Stimulated activated CD8-positive, alpha-beta memory T cell treated with anti-CD3 and anti-CD28 coated beads, Interleukin-12 subunit alpha, Interleukin-12 subunit beta, amount 100 ng/mL, for 24 hours (primary cell): ENCODE results near the gene LST1.
"Not testable (repeated sequence)": the region's sequence is repeated elsewhere in the genome, so short reads cannot be mapped to it uniquely, and the experiment has no call there.

Experiments used
- DNase-seq: peaks from one replicate; pipeline ENCODE4 v3.0.0-alpha.2; 2020; ENCODE audit errors: extremely low read depth

LST1 gene

DNA sequence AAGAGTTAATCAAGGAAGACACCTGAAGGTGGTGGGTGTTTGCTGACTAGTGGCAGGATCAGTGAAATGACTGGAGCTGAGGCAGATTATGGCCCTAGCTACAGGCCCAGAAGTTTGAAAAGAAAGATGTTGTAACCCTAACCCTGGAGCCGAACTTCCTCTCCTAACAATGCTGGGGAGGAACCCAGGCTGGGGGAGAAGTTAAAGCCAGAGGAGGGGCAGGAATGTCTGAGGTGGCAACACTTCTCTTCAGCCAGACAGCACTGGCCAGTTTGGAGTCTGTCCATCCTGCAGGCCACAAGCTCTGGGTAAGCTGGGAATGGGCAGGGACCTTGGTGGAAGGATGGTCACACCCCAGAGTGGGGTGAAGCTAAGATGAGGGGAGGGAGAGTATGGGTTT, at the start of gene LST1:
LST1 (plus strand) TSS at position 270 of the 400 bp plus-strand sequence. CDS start 1,023 bp downstream, outside the sequence.
- no peak for DNase-seq

DNA sequence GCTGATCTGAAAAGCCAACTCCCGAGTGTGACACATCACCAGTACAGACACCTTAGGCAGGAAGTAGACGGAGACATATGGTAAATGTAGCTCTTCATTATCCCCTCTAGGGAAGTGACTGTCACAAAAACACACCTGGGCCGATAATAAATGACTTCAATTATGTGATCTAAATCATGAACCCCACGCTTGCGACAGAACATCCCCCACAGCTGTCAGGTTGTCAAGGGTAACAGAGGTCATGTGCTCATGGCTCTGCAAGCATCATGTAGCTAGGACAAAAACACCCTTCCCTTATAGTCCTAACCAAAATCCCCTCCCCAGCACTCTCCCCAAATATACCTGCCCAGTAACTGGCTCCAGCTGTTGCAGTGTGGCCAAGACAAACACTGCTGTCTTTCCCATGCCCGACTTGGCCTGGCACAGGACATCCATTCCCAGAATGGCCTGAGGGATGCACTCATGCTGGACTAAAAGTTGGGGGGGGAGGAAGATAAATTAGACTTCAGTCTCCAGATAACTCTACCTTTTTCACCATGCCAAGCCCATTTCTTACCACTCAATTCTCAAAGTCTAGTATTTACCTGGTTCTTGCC, 47.2 kb upstream of the LST1 start:
- no peak for DNase-seq

DNA sequence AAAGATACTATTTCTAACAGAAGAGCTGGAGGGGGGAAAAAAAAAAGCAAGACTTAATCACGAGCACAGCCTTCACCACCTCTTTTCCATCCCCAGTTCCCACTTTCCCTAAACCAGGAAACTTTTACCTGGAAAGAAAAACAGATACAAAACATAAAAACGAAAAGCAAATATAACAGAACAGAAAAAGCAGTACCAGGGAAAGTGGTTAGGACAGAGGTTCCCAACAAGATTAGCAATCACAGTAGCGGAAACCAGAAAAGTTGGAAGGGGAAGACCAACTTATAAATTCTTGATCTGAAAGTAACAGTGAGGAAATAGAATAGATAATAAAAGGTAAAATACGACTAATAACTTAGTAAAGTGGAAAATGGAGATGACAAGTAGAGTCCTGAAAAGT, 45.4 kb upstream of the LST1 start:
- DNase-seq: no peak

DNA sequence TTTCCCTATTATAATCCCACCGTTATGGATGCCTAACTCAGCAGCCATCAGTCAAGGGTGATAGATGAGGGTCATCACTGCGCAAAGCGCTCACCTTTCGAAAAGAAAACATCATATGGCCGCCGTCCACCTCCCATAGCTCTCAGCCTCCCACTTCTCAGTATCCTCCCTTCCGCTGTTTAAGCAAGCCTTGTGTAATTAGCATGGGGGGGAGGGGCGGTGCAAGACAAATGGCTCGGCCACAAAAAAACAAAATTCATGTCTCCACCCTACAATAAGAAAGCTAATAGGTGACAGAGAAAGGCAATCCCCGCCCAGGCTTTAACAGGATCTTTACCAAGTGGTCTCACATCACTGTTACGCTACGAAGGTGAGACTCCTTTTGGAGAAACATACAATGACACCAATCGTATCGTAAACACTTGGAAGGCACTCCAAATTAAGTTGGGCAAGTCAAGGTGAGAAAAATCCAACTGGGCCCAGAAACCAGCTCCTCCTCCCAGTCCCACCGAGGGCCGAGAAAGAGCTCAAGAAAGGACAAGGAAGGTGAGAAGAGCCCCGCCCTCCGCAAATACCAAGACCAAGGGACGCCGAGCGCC, 44.9 kb upstream of the LST1 start:
- no peak for DNase-seq

DNA sequence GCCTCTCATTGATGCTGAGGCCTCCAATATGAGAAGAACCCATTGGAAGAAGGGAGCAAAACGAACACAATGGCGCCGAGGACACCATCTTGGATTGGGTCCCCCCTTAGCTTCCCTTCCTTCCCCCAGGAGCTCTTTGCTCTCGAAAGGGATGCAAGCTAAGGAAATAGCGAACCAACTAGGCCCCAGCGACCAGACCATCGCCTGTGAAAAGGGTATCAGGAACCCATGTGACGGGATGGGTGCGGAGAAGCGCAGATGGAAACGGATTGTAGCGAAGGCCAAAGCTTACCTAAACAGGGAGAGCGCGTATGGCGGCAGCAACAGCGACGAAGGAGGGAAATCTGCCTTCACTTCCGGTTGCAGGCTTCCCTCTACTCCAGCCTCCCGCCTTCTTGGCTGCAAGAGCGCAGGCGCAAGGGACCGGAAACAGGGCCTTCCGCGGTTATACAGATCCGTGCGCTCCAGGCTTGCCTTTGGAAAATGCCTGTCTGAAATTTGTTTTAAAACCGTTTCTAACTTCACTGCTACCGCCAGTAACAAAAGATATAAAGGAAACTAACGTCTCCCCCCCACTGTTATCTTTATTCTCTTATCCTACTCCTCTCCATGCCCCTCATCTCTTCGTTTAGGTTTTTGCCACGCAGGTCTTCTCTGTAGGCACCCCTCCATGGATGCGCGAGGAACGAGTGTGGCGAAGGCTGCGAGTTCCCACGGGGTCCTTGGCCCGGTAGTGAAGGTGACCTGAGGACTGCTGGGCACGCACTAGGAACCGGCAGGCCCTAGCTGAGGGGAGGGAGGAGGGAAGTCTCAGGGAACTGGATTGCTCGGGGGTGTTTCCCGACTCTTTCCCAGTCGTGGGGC, 44.2 kb upstream of the LST1 start, which contains the start of gene DDX39B:
DDX39B (minus strand) TSS at position 346 of the 864 bp plus-strand sequence. CDS start 1,471 bp downstream, outside the sequence.
- DNase-seq: peak; percentile 84

DNA sequence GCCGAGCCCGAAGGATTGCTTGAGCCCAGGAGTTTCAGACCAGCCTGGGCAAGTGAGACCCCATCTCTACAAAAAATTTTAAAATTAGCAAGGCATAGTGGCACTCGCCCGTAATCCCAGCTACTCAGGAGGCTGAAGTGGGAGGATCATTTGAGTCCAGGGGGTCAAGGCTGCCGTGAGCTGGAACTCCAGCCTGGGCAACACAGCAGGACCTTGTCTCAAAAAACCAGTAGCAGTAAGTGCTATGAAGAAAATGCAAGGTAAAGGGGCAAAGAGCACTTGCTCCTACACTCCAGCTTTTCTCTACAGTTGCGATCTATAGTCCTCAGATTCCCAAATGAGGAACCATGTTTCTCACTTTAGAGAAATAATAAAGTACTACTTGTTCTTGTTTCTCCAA, 42.4 kb upstream of the LST1 start:
- DNase-seq: no peak

DNA sequence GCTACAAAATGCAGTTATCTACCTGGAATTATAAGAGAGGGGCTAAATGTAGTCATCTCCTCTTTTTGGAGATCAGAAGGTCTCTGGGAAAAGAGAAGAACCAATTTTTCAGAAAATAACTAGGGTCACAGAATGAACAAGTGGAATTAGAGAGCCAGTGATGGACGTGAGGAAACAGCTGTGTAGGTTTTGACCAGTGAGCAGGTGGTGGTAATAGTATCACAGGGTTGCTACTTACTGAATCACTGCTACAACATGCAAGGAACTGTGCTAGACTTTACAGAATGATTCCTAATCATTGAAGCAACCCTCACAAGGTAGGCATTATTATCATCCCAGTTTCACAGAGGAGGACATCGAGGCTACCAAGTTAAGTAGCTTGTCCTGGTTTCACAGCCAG, 41.4 kb upstream of the LST1 start:
- DNase-seq: no peak

DNA sequence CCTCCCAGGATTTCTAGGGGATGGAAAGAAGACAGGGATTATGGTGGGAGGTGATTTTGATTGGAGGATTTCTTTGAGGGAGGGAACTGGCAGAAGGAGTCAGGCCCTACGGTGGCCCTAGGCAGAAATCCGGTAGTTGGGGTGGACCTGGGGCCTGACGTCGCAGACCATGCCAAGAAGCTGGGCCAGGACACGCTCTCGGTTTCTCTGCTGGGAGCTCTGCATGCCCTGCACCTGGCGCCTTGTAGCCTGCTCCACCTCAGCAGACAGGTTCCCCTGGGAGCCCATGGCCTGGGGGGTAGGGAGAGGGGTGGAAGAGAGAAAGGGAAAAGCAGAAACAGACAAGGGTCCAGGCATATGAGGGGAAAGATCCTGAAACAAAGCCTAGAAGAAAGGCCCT, 40.8 kb upstream of the LST1 start:
- DNase-seq: no peak

DNA sequence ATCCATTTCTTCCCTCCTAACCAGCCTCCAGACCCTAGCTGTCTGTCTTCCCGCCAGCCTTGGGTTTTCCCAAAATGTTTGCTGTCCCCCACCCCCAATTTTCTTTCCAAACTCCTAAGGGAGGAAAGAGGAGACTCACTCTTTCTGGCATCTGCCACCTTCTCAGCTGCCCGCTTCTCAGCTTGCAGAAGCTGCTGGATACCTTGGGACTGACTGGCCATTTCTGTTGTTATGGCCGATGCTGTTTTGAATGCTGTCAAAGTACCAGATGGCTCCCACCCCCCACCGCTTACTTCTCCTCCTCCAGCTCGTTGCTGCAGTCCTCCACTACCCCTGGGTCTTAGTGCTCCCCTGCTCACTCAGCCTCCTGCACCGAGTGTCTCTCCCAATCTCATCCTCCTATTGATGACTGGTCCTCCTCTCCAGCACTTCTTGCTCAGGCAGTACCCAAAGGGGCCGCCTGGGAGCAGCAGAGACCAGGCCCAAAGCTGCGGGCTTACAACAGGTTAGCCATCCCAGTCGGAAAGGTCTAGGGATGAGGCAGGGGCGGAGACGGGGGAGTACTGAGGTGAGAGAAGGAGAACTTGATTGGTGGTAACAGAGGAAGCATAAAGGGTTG, 39.6 kb upstream of the LST1 start, which contains the start of gene ATP6V1G2:
ATP6V1G2 (minus strand) TSS at position 270 of the 619 bp plus-strand sequence; CDS start at position 221, 49 bp downstream.
- DNase-seq: peak; percentile 65

DNA sequence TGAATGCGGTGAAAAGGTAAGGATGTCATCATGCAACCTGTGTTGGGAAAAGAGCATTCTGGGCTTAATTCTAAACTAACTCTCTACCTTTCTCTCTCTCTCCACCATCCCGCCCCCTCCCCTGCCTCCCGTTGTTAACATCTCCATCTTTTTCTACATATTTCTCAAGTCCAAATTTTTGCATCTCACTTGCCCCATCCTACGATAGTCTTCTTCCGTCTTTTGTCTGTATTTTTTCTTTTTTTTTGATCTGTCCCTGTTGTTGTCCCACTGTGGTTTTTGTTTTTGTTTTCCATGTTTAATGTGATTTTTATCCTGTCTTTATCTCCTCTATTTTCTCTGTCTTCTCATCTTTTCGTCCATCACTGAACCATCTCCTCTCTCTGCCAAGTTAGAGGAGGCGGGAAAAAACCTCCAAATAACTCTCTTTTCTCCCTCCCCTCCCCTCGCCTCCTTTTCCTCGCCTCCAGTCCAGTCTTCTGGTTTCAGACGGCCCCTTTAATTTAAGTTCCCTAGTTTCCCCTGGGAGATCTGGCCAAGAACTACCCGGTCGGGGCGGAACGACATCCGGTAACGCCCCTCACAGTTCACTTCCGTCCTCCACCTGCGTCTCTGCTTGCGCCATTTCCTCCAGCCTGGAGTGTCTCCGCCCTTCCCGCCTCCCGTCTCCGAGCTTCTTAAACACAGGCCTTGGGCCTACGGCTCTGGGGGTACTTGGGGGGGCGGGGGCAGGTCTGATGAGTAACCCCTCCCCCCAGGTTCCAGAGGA, 38.9 kb upstream of the LST1 start, which contains the start of gene NFKBIL1:
NFKBIL1 (plus strand) TSS at position 651 of the 769 bp plus-strand sequence; CDS start at position 738, 87 bp downstream.
- peak; percentile 81 for DNase-seq

DNA sequence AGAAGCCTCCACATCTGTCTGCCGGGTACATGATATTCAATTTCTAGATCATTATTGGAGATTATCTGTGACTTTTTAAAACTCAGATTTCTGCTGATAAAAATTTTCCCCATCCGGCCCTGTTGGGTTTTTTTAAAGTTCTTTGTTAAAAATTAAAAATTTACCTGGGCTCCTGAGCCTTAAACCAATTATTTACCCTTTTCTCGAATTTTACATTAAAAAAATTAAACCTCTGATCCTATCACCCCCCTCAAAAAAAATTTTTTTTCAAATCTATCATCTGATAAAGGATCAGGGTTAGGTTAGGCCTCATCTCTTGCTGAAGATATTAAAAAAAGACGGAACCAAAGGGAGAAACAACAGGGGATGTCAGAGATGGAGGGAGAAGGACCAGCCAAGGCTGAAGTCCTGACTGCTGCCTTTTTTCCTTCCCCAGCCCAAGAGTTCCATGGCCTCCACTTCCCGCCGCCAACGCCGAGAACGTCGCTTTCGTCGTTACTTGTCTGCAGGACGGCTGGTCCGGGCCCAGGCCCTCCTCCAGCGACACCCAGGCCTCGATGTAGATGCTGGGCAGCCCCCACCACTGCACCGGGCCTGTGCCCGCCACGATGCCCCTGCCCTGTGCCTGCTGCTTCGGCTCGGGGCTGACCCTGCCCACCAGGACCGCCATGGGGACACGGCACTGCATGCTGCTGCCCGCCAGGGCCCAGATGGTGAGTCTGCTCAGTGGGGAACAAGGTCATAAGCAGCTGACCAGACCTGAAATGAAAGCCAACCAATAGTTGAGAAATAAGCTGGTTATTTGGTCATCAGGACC, 38.1 kb upstream of the LST1 start:
- DNase-seq: no peak

DNA sequence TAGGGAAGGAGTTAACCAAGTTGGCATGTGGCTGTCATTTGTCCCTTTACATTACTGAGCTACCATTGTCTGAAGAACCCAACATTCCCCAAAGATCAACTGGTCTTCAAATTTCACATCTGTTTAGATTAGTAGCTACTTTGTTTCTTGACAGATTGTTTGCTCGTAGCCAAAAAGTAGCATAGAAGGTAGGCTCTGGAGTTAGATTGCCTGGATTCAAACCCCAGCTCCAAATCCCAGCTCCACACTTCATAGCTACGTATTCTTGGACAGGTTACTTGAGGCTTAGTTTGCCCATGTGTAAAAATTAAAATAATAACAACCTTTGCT, 37.6 kb upstream of the LST1 start:
- no peak for DNase-seq

DNA sequence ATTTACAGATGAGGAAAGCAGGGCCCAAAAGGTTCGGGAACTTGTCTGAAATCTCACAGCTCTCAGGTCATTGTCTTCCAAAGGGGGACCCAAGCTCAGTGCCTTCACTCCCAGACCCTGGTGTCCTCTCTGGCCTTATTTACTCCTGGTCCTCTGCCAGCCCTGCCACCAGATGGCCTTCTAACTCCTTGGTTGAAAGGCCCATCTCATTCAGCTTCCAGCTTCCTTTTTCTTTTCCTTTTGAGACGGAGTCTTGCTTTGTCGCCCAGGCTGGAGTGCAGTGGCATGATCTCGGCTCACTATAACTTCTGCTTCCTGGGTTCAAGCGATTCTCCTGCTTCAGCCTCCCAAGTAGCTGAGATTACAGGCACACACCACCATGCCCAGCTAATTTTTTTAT, 34.7 kb upstream of the LST1 start:
- not testable (repeated sequence) for DNase-seq

DNA sequence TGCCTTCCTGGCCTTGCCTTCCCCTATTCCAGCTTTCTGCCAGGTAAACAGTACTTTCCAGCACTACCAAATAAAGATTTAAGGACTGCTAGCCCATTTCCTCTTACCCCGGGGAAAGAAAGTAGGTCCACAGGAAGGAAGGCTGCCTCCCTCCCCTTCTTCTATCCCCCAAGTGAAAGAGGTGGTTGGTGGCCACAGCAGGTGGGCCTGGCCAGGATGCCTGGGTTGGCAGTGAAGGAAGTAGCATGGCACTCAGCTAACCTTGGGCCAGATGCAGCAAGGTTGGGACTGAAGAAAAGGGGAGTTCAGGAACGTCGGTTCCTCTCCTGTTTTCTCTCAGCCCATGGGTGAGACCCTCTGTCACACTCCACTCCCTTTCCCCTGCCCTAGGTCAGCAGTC, 29.8 kb upstream of the LST1 start:
- no peak for DNase-seq

DNA sequence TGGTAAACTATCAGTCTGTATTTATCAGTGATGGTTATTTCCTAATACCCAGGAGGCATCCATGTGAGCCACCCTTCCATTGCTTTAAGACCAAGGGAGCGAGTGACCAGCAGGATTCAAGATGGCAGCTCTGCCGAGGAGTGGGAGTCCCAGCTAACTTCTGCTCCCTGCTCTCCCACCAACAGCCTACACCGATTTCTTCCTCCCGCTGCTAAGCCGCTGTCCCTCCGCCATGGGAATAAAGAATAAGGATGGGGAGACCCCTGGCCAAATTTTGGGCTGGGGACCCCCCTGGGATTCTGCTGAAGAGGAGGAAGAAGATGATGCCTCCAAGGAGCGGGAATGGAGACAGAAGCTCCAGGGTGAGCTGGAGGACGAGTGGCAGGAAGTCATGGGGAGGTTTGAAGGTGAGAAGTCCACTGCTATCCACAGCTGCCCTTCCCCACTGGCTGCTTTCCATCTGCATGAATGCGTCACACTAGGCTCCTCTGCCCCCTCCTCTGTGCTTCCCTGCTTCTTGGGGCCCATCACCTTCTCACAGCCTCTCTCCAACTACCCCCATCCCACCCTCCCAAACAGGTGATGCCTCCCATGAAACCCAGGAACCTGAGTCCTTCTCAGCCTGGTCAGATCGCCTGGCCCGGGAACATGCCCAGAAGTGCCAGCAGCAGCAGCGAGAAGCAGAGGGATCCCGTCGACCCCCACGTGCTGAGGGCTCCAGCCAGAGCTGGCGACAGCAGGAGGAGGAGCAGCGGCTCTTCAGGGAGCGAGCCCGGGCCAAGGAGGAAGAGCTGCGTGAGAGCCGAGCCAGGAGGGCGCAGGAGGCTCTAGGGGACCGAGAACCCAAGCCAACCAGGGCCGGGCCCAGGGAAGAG, 28.4 kb upstream of the LST1 start:
- DNase-seq: no peak

DNA sequence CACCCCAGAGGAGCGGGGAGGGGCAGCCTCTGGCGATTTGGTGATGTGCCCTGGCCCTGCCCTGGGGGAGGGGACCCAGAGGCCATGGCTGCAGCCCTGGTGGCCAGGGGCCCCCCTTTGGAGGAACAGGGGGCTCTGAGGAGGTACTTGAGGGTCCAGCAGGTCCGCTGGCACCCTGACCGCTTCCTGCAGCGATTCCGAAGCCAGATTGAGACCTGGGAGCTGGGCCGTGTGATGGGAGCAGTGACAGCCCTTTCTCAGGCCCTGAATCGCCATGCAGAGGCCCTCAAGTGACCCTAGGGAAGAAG, 27.8 kb upstream of the LST1 start:
- no peak for DNase-seq

DNA sequence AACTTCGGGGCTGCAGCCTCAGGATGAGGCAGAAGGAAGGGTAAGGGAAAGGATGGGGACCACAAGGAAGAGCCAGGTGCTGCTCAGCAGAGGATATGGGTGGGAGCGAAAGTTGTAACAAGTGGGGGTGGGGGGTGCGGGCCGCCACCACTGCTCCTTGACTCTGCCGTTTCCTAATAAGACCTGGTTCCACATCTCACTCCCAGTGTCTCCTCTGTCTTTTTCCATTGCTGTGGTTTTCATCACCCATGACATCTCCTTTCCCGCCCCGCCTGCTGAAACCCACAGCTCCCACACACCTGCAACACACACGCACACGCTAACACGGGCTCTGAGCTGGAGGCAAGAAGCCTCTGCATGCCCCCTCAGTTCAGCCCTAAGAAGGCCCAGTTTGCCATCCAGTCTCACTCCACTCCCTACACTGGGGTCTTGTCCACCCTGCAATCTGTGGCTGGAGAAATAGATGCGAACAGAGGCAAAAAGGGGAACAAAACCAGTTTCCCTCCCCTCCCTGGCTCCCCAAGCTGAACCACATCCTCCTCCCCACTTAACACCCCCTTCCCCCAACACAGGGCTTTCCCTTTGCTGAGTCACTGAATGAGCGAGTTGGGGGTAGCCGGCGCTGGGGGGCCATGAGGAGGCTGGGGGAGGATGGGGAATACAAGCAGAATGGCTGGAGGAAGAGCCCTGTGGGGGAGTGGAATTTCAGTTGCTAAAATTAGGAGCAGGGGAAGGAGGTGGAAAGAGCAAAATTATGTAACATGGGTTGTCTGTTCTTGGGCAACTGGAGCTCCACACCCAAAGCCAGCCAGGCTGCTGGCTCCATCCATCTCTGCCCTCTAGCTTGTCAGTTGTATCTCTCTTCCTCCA, 27.2 kb upstream of the LST1 start:
- no peak for DNase-seq

DNA sequence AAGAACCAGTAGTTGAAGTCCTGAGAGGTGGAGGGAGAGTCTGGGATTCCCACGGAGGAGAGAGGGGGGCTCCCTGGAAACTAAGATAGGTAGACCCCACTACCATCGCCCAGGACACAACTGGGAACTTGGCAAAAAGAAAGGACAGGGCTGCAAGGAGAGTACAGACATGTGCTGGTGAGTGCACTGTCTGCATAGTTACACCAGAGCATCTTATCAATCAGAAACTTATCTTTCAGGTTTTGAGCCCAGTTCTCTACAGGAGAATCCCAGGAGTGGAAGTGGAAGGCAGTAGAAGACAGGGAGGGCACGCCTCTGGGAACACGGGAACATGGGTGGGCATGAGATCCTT, 26.5 kb upstream of the LST1 start:
- DNase-seq: no peak
